Loucy (cell line): Measurements from ENCODE around the gene LHFPL3.

ENCODE experiments used
- EZH2phosphoT487 ChIP-seq: fragments of 200-600 bp; IDR thresholded peaks from 2 replicates; pipeline ENCODE4 v1.6.1; 2018; ENCODE audit warnings: antibody characterized with exemption, mild to moderate bottlenecking, moderate library complexity, borderline replicate concordance
- TF ChIP-seq, protein P1 (sequence below): fragments of 200-600 bp; sonication (generic); conservative IDR thresholded peaks from 2 replicates; pipeline ENCODE4 v1.5.1; 2014; ENCODE audit warnings: mild to moderate bottlenecking, antibody characterized with exemption, low read length

DNA sequence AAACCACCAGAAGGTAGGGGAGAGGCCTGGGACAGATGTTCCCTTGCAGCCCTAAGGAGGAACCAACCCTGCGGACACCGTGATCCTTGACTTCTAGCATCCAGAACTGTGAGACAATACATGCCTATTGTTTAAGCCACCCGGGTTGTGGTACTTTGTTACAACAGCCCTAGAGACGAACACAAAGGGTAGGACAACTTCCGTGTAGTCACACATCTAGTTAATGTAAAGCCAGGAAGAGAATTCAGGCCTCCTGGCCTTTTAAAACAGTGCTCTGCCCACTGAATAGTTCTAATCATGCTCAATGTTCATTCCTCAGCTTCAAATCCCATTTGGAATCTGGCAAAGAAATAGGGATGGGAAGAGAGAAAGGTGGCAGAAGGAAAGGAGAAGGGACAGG is 445.4 kb downstream of the LHFPL3 start:
- TF ChIP-seq, protein P1, sequence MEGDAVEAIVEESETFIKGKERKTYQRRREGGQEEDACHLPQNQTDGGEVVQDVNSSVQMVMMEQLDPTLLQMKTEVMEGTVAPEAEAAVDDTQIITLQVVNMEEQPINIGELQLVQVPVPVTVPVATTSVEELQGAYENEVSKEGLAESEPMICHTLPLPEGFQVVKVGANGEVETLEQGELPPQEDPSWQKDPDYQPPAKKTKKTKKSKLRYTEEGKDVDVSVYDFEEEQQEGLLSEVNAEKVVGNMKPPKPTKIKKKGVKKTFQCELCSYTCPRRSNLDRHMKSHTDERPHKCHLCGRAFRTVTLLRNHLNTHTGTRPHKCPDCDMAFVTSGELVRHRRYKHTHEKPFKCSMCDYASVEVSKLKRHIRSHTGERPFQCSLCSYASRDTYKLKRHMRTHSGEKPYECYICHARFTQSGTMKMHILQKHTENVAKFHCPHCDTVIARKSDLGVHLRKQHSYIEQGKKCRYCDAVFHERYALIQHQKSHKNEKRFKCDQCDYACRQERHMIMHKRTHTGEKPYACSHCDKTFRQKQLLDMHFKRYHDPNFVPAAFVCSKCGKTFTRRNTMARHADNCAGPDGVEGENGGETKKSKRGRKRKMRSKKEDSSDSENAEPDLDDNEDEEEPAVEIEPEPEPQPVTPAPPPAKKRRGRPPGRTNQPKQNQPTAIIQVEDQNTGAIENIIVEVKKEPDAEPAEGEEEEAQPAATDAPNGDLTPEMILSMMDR: no peak
- TF ChIP-seq EZH2phosphoT487: no peak
